HS-5 (cell line): Measurements from ENCODE around the gene TTC29.
"Not testable (repeated sequence)": the region's sequence is repeated elsewhere in the genome, so short reads cannot be mapped to it uniquely, and the experiment has no call there.

Source experiments
- DNase-seq: peaks from one replicate; pipeline ENCODE4 v3.0.0-alpha.2; 2012; ENCODE audit warnings: low read depth

TTC29 gene

DNA sequence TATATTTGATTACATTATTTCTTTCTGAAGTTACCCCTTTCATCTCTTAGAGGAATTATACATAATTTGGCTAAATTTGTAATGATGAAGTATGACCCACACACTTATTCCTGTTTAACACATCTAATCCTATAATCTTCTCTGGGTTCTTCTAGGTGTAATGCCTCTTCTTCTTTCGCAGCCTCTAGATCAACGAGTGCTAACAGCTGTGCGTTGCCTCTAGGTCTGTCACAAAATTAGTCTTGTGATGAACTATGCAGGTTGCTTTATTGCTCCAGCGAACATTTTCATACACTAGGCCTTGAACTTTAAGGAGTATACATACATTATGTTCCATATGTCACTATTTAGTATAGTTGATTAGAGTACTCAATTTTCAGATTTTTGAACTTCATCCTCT is 89.9 kb downstream of the TTC29 start:
- no peak for DNase-seq

DNA sequence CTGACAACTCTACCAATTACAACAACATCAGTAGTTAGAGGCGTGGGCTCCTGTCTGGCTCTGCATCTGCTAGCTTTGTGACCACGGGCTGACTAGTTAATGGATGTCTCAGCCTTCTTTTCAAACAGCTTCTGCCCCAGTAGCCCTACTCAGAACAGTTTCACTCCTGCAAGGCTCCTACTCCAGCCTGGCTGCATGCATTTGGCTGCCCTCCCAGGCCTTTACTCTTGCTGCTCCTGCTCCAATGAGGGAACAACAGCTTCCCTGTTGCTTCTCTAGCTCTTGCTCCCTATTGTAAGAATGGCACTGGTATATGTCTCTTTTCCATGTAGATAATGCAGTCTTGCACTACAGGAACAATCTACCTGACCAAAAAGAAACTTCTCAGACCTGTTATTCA is 93.3 kb downstream of the TTC29 start:
- no peak for DNase-seq

DNA sequence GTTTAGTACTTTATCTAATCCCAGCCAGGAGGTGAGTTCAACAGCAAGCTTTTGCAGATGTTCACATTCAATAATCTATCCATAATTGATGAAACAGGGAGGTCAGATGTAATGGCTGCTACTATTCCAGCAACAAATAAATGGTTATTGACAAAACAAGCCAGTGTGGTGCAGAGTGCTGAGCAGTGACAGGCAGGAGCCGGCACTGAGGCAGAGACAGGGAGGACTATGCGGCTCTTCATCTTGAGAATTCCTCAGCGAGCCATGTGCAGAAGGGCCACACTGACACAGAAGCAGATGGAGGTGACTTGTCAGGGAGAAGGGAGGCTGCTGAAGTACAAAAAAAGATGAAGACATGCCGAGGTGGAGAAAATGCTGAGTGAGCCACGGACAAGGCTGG is 98.3 kb downstream of the TTC29 start:
- no peak for DNase-seq

DNA sequence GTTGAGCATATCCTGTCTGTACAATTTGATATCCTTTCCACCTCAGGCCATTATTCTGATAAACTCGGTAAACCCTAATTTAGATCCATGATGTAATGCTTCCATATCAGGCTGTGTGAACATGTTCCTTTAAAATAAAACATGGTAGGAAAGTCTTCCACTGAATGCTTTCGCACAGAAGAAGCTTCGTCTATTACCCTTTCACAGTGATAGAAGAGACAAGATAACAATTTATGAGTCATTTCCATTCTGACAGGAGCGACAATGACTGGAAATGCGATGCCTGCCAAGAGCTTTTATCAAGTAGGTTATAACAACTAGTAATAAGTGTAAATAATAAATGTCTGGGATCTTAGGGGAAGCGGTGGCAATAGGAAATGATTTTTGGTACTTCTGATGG is 98.8 kb downstream of the TTC29 start:
- DNase-seq = no peak

DNA sequence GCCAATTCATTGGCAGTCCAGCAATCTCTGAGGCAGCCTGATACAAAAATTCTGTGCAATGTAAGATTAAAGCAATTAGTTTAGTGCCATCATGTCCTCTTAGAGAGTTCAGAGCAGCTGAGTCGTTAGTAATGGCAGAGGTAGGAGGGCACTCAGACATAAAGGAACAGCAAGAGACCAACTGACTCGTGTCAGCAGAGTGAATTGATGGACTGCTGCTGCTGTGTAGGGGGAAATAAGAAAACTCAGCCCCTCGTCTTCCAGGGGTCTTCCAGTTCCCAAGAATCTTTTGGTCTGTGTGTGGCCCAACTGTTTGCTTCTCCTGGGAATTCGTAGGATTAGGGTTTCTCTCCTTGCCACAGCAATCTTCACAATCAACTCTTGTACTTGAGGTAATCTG is 100.9 kb downstream of the TTC29 start:
- no peak for DNase-seq

DNA sequence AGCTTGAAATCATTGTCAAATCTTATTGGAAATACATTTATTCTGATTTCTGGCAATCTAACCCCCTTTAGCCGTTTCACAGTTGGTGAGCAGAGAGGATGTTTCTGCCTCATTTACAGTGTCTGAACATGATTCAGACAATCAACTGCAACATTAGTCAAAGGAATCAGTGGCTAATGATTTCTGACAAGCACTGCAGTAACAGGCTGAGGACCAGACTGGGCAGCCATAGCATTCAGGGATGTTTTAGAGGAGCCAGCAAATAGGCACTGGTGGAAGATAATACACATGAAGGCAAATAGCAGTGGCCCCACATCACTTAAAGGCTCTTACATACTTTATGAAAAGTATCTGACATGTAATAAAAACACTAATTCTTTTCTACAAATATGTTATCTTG is 102.8 kb downstream of the TTC29 start:
- no peak for DNase-seq

DNA sequence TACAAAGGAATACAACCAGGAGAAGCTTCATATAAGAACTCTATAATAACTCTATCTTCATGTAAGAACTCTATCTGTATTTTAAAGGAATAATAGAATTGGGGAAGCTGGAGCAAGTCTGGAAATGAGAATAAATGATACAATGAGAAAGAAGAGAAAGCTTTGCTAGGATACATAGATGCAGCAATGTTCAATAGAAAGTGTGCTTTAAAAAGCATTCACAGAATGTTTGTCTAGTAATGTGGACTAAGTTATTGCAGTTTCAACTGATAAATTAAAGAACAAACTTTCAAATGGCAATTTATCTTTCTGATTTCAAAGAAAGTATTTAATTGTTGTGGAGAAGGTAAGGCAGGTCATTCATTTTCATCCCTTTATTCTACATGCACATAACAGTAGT is 104.9 kb downstream of the TTC29 start:
- DNase-seq = no peak

DNA sequence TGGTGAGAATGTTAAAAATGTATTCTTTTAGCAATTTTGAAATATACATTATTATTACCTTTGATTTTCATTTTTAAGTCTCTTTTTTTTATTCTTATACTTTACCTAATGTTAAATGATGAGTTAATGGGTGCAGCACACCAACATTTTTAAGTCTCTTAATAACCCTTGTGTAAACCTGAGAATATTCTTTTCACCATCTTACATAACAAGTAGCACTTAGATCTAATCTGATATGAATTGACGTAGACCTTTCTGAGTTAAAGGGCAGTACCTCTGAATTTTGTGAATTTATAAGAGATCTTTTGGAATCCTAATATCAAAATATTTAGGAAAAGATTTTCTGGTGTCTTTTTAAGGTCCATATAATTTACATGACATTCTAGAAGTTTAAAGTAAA is 110.6 kb downstream of the TTC29 start:
- DNase-seq = no peak

DNA sequence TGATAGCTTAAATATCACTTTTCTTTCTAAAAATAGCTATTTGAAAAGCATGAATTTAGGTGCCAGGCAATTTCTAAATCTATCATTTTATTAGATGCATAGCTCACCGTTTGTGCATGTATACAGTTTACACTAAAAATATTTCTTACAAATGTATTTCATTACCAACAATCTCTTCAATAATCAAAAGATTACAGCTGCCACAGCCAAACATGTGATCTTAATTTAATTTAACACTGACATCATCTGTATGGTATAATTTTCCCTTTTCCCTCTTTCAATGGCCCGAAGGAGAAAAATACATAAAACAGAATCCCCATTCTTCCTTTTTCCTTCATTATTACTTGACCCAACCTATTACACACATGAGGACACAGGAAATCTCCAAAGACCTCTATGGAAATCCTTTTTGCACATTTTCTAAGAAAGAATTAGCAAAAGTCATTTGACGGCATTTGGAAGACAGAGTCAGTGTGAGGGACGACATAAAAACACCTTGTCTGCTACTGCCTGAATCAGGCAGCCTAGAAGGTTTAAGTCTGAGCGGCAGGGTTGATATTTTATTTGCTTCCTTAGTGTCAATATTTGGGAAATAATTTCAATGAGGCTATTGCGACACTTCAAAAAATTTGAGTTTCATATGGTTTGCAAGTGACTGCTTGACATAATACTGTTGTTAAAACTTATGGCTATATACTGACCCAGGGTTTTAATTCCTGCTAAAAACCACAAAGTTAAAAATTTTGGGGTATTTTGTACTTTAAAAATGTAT is 111.2 kb downstream of the TTC29 start:
- no peak for DNase-seq

DNA sequence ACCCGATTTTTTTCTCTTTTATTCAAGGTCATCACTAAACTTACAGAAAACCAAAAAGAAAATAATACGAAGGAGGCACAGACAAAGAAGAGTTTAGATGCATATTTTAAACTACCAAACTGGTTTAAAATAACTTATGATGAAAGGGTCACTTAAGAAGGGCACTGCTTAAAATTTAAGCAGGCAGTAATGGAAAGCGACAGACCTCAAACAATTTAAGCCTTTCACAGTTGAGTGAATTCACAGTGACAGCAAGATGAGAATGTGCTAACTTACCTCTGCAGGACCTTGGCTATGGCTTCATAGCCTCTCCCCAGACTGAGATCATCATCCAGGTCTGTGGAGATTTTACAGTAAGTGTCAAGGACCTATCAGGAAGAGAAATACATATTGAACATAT is 112.1 kb downstream of the TTC29 start:
- DNase-seq = no peak

DNA sequence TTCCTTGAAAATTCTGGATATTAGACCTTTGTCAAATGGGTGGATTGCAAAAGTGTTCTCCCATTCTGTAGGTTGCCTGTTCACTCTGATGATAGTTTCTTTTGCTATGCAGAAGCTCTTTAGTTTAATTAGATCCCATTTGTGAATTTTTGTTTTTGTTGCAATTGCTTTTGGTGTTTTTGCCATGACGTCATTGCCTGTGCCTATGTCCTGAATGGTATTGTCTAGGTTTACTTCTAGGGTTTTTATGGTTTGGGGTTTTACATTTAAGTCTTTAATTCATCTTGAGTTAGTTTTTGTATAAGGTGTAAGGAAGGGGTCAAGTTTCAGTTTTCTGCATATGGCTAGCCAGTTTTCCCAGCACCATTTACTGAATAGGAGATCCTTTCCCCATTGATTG is 122.7 kb downstream of the TTC29 start:
- not testable (repeated sequence) for DNase-seq

DNA sequence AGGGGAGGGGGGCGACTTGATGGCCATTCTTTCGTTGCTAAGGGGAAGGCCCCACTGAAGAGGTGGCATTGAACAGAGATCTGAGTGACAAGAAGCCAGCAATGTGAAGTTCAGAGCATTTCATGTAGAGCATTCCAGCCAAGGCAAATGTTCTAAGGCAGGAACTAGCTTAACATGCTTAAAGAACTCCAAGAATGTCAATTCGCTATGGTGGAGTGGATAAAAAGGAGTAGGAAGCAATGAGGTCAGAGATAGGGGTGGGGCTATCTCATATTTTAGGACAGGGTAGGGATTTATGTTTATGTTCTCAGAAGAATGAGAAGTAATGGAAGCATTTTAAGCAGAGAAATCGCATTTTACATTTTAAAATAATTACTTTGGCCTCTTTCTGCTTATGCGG is 130.9 kb downstream of the TTC29 start:
- DNase-seq = no peak

DNA sequence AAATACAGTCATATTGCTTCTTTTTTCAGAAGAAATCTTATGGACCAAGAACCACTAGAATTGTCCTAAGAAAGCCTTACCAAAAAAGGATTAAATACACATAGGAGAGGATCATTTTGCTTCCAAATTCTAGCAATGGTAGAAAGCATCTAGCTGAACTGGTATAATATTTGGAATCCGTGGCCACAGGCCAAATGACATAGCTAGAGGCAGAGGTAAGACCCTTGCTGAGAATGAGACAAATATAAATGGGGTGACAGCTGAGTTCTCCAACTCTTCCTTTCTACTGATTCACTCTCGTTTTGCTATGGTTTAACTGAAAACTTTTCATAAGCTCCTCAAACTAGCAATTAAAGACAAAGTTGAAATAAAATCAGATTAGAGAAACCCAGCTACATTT is 150.0 kb downstream of the TTC29 start:
- DNase-seq = no peak

DNA sequence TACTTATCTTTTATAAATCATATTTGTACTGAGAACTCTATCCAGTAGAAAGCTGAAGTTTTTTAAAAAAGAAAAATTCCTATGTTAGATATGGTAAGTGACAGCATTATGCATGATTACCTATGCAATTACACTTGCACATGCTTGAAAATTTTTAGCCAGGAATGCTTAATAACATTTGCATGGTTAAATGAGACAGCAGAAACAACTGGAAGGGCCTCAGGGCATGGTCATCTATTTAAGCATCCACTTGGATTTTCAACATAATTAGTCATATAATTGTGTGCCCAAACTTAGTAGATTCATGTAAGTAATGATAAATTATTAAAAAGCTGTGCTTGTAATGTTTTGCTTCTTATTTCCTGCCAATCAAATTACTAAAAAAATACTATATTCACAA is 151.9 kb downstream of the TTC29 start:
- DNase-seq = no peak

DNA sequence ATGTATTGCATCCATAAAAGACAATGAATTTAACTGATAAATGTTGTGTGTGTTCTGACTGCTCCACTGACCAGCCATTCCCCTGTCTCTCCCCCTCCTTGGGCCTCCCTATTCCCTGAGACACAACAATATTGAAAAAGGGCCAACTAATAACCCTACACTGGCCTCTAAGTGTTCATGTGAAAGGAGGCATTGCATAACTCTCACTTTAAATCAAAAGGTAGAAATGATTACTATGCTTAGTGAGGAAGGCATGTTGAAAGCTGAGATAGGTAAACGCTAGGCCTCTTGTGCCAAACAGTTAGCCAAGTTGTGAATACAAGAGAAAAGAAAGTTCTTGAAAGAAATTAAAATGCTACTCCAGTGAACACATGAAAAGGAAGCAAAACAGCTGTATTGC is 154.2 kb downstream of the TTC29 start:
- DNase-seq = no peak

DNA sequence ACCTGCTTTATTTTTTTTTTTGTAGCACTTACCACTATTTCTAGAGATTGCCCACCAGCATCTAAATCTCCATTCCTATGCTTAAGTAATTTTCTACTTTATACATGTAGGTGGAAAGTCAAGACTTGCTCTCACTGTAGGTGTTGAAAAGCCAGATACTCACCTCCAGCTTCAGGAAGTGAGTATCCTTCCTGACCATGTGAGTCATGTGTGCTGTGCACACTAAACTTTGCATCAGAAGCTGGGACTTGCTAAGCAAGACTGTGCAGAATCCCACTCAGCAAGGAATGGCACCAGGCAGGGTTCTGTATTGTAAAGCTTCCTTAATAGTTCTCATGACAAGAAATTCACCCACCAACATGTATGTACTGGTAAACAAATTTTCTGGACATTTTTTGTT is 155.1 kb downstream of the TTC29 start:
- no peak for DNase-seq

DNA sequence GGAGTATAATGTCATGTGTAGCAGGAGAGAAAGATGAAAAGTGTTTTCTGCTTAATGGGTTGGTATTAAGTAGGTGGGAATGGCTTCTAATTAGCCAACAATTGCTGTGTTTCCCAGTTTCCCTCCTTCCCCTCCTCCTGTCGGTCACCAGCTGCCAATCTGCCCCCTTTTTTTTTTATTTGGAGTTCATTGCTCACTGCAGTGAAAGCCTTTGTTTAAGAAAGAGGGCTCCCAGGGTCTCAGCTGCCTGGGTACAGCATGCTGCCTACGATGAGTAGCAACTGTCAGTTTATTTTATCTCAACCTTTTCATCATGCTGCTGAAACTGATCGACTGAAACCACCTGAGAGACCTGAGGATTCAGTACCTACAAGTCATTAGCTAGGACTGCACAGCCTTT is 157.9 kb downstream of the TTC29 start:
- DNase-seq = no peak

DNA sequence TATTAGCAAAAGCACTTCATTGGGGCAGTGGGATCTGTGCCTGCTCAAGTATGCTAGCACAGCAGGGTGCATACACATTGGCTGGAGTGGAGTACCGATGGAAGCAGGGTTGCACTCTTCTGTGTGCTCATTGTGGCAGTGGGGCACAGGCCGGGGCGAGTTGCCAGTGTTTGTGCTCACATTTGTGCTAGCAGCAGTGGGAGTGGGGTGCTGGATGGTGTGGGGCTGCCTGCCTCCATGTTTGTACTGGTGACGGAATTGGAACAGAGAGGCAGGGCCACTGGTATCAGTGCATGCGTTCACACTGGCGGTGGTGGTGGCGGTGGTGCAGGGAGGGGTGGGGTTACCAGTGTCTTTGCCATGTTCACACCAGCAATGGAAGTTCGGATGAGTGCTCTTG is 169.0 kb downstream of the TTC29 start:
- DNase-seq = no peak

DNA sequence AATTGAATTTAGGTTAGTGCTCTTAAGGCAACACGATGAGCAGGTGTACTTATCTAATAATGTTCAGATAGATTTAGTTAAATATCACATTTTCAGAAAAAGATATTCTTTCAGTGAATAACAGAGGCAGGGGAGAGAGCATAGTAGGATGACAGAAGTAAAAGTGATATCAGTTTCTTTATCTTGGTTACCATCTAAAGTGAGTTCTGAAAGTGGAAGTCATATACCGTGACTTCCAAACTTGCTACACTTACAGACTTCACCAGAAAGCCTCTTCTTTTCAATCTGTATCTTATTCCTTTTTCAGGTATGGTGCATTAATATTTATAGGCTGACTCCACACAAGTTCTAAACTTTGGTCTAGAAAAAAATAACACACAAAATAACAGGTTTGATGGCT is 182.1 kb downstream of the TTC29 start:
- no peak for DNase-seq

DNA sequence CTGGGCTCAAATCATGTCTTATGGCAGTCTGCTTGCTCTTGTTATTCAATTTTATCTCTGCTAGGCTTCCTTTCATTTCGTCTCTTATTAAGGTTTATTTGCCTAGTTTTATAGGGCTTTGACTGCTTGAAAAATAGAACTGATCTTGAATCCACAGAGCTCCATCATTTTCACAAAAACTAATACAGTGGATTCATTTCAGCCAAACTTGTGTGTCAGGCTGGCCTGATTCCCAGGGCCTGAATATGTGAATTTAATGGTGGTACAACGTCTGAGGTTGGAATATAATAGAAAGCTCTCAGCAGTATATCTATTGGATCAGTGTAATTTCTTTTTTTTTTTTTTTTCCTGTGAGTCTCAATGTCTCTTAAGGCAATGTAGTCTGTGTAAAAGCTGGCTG is 183.6 kb downstream of the TTC29 start:
- no peak for DNase-seq

DNA sequence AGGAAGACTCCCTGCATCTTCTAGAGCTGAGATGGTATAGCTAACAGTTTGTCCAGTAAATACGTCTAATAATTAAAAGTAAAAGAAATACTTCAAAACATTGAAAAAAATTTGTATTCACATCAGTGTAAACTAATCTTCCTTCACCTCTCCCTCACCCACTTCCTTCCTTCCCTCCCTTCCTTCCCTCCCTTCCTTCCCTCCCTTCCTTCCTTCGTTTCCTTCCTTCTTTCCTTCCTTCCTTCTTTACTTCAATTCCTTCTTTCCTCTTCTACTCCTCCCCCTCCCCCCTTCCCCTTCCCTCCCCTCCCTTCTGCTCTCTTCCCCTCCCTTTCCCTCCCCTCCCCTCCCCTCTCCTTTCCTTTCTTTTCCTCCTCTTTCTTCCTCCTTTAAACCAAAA is 203.2 kb downstream of the TTC29 start:
- no peak for DNase-seq

DNA sequence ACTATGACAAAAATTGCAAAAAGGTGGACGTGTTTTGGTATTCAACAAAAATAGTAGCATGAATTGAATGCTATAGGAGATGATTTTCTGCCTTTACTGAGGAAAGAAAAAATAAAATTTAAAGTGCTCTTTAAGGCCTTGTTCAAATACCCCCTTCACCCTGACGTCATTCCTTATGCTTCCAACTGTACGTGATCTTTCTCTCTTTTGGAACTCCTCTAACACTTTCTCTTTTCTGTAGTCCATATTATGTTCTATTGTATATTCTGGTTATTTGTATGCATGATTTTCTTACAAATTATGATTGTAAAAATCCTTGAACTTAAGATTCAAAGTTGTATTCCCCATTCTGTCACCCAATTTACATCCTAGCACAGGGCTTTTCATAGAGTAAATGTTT is 206.5 kb downstream of the TTC29 start:
- no peak for DNase-seq

DNA sequence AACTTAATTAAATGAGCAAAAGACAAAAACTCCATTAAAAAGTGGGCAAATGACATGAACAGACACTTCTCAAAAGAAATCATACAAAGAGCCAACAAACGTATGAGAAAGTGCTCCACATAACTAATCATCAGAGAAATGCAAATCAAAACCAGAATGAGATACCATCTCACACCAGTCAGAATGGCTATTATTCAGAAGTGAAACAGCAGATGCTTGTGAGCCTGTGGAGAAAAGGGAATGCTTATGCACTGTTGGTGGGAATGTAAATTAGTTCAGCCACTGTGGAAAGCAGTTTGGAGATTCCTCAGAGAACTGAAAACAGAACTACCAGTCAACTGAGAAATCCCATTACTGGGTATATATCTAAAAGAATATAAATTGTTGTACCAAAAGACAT is 222.1 kb downstream of the TTC29 start:
- DNase-seq = not testable (repeated sequence)

DNA sequence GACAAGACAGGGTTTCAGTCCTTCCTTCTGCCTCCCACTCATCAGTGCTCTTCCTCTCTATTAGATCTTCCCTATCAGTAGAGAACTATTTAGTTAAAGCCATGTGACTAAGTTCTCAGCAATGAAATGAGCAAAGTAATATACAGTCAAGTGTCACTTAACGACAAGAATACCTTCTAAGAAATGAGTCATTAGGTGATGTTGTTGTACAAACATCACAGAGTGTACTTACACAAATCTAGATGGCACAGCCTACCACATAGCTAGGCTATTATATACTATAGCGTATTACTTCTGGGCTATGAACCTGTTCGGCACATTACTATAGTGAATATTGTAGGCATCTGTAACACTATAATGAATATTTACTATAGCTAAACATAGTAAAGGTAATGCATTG is 235.7 kb downstream of the TTC29 start:
- DNase-seq = no peak

DNA sequence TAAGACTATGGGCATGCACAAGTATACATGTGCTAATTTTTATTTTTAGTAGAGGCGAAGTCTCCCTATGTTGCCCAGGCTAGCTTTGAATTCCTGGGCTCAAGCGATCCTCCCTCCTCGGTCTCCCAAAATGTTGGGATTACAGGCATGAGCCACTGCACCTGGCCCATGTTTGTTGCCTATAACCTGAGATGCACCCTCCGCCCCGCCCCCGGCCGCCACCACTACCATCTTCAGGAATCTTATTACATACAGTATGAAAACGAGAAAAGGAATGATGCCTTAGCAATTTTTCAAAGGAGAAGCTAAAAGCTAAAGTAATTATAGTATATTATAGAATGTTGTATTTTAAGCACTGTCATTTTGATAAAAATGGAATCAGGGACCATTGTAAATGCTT is 245.8 kb downstream of the TTC29 start:
- DNase-seq = no peak
